Stimulated activated CD4-positive, alpha-beta T cell treated with anti-CD3 and anti-CD28 coated beads, Interleukin-15, amount 100 ng/mL, for 1 hour (primary cell): ENCODE measurements around the gene OXNAD1.

ENCODE experiments used
- DNase-seq, 2 donors: peaks; one replicate each; pipeline ENCODE4 v3.0.0-alpha.2; 2020; ENCODE audit warnings: low read depth in 1 of 2, low spot score in 1 of 2

Gene OXNAD1

DNA sequence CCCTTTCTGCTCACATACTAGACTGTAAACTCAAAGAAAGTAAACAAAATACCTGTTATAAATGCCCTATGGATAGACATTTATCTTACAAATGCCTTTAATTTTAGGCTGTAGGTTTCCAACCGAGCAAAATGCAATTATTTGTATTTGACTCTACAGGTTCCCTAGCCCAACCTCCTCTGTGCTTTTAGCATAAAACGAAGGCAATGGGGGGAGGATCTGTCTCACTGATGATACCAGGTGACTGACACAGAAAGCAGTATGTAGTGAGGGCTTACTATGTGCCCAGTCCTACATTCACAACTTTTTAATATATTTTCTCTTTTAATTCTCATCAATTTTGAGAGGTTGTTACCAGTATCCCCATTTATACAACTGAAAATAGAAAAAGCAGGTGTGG lies 87.4 kb downstream of the OXNAD1 start:
- no peak for DNase-seq

DNA sequence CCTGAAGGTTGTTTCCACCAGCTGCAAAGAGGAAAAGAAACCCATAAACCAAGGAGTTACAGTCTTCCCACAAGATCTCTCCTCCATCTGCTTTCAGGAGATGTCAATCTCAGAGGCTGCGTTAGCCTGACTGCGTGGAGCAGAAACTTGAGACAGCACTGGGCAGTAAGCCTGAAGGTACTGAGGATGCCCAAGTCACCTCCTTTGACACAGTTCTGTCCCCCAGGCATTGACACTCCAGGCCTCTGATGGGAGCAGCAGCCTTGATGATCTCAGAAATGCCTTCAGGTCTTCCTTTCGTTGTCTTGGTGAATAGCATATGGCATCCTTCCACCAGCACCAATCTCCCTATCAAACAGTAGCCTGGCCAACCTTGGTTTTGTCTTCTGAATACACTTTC lies 89.3 kb downstream of the OXNAD1 start:
- DNase-seq: no peak
